Measurements from ENCODE around the gene NDUFS2.

DNA sequence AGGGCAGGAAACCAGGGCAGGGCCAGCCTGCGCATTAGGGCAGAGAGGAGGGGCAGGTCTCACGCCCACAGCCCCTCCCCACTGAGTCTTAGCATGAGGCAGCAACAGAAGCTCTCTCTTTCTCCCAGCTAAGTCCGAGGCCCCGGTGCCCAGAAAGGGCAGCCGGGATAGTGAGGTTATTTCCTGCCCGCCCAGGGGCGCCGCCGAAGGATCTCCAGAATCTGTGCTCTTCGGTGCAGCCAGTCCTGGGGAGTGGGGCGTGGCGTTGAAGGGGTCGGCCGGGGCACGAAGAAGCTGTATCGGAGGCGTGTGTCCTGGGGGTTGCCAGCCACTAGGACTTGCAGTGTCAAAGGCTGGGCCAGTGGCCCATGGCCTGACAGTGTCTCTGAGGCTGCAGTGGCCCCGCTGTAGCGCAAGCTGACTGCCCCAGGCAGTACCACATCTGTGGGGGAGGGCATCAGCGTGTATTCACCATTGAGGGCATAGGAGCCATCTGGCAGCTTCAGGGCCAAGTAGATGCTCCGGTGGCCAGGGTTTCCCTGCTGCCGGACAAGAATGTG, 11.1 kb upstream of the NDUFS2 start:
- TF ChIP-seq CEBPB (IDR thresholded peaks at IDR 0.05) (no peak), EP300 (IDR thresholded peaks at IDR 0.05; ENCODE audit: borderline replicate concordance) (no peak), ZBTB7A (IDR thresholded peaks at IDR 0.05; ENCODE audit: low read depth) (no peak), TAF1 (IDR thresholded peaks at IDR 0.05; ENCODE audit: low read depth) (no peak), TEAD4 (IDR thresholded peaks at IDR 0.05) (no peak), RAD21 (IDR thresholded peaks at IDR 0.05; ENCODE audit: low read depth) (no peak), NFIC (IDR thresholded peaks at IDR 0.05) (no peak), EGR1 (IDR thresholded peaks at IDR 0.05) (no peak)
- TF ChIP-seq, protein P1, sequence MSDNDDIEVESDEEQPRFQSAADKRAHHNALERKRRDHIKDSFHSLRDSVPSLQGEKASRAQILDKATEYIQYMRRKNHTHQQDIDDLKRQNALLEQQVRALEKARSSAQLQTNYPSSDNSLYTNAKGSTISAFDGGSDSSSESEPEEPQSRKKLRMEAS (IDR thresholded peaks at IDR 0.05): no peak
- TF ChIP-seq, protein P2, sequence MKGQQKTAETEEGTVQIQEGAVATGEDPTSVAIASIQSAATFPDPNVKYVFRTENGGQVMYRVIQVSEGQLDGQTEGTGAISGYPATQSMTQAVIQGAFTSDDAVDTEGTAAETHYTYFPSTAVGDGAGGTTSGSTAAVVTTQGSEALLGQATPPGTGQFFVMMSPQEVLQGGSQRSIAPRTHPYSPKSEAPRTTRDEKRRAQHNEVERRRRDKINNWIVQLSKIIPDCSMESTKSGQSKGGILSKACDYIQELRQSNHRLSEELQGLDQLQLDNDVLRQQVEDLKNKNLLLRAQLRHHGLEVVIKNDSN (IDR thresholded peaks at IDR 0.05): no peak
- TF ChIP-seq, protein P3, sequence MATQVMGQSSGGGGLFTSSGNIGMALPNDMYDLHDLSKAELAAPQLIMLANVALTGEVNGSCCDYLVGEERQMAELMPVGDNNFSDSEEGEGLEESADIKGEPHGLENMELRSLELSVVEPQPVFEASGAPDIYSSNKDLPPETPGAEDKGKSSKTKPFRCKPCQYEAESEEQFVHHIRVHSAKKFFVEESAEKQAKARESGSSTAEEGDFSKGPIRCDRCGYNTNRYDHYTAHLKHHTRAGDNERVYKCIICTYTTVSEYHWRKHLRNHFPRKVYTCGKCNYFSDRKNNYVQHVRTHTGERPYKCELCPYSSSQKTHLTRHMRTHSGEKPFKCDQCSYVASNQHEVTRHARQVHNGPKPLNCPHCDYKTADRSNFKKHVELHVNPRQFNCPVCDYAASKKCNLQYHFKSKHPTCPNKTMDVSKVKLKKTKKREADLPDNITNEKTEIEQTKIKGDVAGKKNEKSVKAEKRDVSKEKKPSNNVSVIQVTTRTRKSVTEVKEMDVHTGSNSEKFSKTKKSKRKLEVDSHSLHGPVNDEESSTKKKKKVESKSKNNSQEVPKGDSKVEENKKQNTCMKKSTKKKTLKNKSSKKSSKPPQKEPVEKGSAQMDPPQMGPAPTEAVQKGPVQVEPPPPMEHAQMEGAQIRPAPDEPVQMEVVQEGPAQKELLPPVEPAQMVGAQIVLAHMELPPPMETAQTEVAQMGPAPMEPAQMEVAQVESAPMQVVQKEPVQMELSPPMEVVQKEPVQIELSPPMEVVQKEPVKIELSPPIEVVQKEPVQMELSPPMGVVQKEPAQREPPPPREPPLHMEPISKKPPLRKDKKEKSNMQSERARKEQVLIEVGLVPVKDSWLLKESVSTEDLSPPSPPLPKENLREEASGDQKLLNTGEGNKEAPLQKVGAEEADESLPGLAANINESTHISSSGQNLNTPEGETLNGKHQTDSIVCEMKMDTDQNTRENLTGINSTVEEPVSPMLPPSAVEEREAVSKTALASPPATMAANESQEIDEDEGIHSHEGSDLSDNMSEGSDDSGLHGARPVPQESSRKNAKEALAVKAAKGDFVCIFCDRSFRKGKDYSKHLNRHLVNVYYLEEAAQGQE (IDR thresholded peaks at IDR 0.05; ENCODE audit: low read depth): no peak

Measured in Ishikawa (cell line).